Left kidney (tissue), 2 donors: Measurements from ENCODE around the gene C12orf56. TPM values are rescaled to one million over a fixed set of nuclear protein-coding genes. Genes with fewer than 3 reads are reported as not detected.
"Not testable (repeated sequence)": the region's sequence is repeated elsewhere in the genome, so short reads cannot be mapped to it uniquely, and the experiment has no call there.

ENCODE experiments used
- DNase-seq: peaks from one replicate; pipeline ENCODE4 v3.0.0-alpha.2; 2013
- polyA plus RNA-seq: library from polyadenylated mRNA; unstranded; fragments of 120-200 nt; gene quantifications from one replicate; pipeline ENCODE4 v1.2.1, GENCODE V29; 2013; ENCODE audit not compliant: insufficient read length

The C12orf56 gene
- polyA plus RNA-seq, 1 donor = 2.2 TPM

- DNase-seq = no peak
These were observed 90.9 kb downstream of the C12orf56 start for GRCh38 chr12:64299628-64300027.

DNA sequence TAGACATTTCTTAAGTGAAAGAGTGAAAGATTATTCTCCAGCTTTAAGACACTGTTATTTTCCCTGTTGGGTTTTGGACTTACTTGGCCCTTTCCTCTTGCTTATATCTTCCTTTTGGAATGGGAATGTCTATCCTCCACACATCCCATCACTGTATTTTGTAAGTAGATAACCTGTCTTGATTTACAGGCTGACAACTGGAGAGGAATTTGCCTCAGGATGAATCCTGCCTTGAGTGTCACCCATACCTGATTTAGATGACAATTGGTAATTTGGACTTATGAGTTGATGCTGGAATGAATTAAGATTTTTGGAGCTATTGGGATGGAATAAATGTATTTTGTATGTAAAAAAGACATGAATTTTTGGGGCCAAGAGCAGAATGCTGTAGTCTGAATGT, 94.3 kb downstream of the C12orf56 start:
- DNase-seq = no peak

DNA sequence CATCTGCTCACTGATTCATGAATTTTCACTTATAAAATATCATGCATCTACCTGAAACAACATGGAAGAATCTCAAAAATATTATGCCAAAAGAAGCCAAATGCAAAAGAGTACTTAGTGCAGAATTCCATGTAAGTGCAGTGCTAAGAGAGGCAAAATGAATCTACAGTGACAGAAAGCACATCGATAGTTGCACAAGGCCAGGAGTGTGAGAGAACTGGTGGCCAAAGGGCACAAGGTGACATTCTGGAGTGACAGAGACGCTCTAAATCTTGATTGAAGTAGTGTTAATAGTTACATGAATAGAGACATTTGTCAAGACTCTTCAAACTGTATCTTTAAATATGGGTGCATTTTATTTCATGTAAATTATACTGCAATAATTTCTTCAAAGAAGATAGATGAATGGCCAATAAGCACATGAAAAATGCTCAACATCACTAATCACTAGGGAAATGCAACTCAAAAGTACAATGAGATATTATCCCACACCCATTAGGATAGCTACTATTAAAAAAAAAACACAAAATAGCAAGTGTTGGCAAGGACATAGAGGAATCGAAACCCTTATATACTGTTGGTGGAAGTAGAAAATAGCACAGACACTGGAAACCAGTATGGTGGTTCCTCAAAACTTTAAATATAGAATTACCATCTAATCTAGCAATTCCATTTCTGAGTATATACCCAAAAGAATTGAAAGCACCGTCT, 96.7 kb downstream of the C12orf56 start:
- no peak for DNase-seq

- not testable (repeated sequence) for DNase-seq
These were observed 97.4 kb downstream of the C12orf56 start for GRCh38 chr12:64293174-64293573.

DNA sequence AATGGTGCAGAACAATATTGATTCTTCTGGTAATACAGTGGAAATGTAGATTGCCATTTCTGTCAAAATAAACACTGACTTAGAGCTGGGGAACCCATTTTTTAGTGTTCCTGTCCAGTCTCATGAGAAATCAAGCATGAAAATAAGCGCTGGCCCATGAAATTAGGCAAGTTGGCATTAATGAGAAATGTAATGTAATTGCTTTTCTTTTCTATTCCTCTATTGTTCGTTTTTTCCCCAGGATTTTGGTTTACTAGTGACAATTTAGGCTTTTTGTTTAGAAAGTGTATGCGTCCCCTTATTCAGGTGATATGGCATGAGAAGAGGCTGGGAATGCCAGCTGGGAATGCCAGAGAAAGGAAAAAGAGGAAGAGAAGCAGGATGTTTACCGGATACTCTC, 104.0 kb downstream of the C12orf56 start:
- no peak for DNase-seq

DNA sequence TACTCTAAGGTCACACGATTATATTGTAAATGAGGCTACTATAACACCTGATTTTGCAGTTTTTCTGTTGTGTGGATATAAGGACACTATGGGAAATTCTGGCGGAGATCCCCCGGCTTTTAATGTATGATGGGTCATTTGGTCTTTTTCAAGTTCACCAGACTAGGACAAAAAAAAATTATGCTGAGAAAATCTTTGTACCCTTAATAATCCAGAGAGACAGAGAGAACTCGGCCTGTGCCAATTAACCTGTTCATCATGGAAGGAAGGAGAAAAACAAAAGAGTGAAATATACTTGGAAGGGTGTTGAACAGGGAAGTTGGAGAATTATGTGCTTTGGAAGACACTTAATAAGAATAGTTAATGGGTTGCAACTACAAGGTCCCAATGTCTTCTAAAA, 106.3 kb downstream of the C12orf56 start:
- DNase-seq = no peak

DNA sequence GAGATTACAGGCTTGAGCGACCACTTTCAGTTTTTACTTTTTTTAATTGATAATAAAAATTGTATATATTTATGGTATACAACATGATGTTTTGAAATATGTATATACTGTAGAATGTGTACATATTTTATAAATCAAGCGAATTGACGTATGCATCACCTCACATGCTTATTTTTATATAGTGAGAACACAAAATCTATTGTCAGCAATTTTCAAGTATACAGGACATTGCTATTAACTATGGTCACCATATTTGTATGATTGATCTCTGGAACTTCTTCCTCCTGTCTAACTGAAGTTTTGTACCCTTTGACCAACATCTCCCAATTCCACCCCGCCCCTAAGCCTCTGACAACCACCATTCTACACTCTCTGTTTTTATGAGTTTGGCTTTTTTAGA, 112.1 kb downstream of the C12orf56 start:
- no peak for DNase-seq

DNA sequence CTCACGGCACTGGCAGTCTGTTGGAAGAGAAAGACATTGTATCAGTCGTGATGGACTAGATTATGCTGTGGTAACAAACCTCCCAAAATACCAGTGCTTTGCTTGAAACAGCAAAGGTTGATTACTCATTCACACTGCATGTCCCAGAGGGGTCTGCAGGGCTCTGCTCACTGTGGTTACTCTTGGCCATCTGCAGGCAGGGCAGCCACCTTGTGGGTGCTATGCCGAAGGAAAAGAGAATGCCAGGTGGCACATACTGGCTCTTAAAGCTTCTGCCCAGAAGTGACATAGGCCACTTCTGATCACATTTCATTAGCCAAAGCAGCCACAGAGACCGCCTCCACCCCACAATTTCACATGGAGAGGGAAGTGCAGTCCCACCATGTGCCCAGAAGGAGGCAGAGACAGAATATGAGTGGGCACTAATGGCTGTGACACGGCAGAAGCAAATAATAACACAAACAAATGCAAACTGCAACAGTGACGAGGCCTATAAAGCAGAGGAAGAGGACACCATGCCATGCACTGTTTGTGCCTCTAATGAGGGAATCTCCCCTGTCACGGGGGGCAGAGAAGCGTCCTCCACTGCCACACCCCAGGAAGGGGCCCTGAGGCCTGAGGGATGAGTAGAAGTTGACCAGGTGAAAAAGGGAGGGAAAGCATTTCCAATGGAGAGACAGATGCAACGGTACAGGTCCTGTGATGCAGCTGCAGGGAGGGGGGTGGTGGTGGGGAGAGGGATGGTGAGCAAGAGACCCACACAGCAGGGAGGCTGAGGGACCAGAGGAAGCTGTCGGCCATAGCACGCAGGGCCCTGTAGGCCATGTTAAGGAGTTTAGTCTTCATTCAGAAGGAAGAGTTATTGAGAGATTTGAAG, 116.8 kb downstream of the C12orf56 start:
- DNase-seq = no peak

DNA sequence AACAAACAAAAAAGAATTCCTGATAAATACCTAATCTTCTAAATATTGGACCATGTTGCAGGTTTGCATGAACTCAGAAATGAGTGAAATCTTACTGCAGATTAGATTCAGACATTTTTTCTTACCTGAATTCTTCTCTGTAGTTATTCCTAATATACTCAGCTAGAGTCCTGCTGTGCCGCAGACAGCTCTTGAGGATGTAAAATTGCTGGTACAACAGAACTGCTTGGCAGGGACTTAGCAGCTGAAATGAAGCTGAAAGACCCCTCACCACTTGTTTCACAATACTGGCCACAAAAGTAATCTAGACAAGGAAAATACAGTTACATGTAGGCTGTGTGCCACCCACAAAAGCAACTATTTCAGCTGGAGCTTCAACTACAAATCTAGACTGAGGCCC, 120.1 kb downstream of the C12orf56 start:
- no peak for DNase-seq

DNA sequence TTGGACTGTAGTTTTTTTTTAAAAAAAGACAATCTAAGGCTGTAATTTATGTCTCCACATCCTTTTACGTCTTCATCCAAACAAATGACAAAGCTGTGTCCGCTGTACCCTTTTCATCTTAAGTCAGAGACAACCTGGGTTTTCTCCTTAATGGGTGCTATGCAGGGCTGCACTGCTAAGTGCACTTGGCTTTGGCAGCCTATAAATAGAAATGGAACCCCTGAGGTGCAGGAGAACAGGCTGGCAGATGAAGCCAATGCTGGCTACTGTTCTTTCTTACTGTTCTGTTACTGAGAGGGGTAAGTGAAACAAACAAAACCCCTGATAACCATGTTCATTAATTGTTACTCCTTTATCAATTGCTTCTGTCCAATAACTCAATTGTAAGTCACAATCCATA, 121.4 kb downstream of the C12orf56 start:
- DNase-seq = no peak

GRCh38 chr12:64268409-64268808, 122.1 kb downstream of the C12orf56 start:
- DNase-seq = no peak

- no peak for DNase-seq
These were observed 124.7 kb downstream of the C12orf56 start for GRCh38 chr12:64265839-64266238.

GRCh38 chr12:64261813-64262212, 128.7 kb downstream of the C12orf56 start:
- DNase-seq = no peak

DNA sequence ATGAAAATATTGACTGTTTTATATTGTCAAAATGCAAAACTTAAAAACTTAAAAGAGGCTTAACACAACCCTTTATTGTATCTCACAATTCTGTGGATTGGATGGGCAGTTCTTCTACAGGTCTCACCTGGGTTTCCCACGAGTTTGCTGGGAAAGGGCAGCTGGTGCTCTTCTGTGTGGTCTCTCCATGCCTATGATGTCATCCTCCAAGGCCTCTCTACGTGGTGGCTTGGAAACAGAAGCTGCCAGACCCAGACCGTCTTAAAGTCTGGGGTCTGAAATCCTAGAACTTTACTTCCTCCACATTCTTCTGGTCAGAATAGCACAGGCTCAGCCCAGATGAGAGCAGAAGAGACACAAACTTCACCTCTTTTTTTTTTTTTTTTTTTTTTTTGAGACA, 132.0 kb downstream of the C12orf56 start:
- no peak for DNase-seq

- DNase-seq = peak; percentile 67
These were observed 134.3 kb downstream of the C12orf56 start for GRCh38 chr12:64256166-64256800.

- DNase-seq = no peak
These were observed 135.3 kb downstream of the C12orf56 start for GRCh38 chr12:64255249-64255648.

GRCh38 chr12:64253356-64253755, 137.2 kb downstream of the C12orf56 start:
- DNase-seq = no peak

- DNase-seq = no peak
These were observed 137.9 kb downstream of the C12orf56 start for GRCh38 chr12:64252681-64253080.

- no peak for DNase-seq
These were observed 146.7 kb downstream of the C12orf56 start for GRCh38 chr12:64243809-64244208.

DNA sequence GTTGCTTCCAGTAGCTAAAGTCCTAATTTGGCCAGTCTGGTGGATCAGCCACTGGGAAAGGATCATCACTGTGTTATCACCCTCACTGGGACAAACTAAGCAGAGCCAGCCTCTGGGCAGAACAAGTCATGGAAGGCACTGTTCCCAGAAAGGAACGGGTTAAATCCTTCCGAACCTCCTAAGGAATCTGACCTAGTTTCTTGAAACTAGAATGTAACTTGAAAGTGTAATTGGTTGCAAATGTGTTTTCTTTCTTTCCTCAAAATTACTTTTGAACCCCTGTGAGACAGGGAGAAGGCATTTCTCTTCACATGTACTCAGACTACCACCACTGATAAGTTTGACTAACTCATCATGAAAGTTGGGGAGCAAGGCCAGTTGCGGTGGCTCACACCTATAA, 149.8 kb downstream of the C12orf56 start:
- no peak for DNase-seq

GRCh38 chr12:64237382-64237781, 153.2 kb downstream of the C12orf56 start:
- DNase-seq = no peak

GRCh38 chr12:64236549-64236948, 154.0 kb downstream of the C12orf56 start:
- no peak for DNase-seq

- DNase-seq = no peak
These were observed 158.4 kb downstream of the C12orf56 start for GRCh38 chr12:64232196-64232595.
